CD4-positive, alpha-beta T cell treated with Interleukin-4 for 4 hours (primary cell): ENCODE results near the gene ANKS1B.
"Not testable (repeated sequence)": the region's sequence is repeated elsewhere in the genome, so short reads cannot be mapped to it uniquely, and the experiment has no call there.

Source experiments
- DNase-seq: peaks from one replicate; pipeline ENCODE4 v3.0.0-alpha.2; 2020

The ANKS1B gene

GRCh38 chr12:99984271-99985128 is at the start of gene ANKS1B:
Gene ANKS1B (minus strand): TSS chr12:99984936. CDS start chr12:99984237, 699 bp downstream.
- DNase-seq: no peak

GRCh38 chr12:100031836-100032235 is 47.1 kb upstream of the ANKS1B start:
- no peak for DNase-seq

GRCh38 chr12:100027671-100028070 is 42.9 kb upstream of the ANKS1B start:
- DNase-seq: no peak

- no peak for DNase-seq
Observed at GRCh38 chr12:100026241-100026640, 41.5 kb upstream of the ANKS1B start.

- no peak for DNase-seq
Observed at GRCh38 chr12:100024974-100025555, 40.3 kb upstream of the ANKS1B start.

GRCh38 chr12:100020370-100020769 is 35.6 kb upstream of the ANKS1B start:
- no peak for DNase-seq

- no peak for DNase-seq
Observed at GRCh38 chr12:100017056-100017455, 32.3 kb upstream of the ANKS1B start.

GRCh38 chr12:100016304-100016703 is 31.6 kb upstream of the ANKS1B start:
- DNase-seq: not testable (repeated sequence)

GRCh38 chr12:100005846-100006245 is 21.1 kb upstream of the ANKS1B start:
- DNase-seq: not testable (repeated sequence)

- no peak for DNase-seq
Observed at GRCh38 chr12:99997806-99998205, 13.1 kb upstream of the ANKS1B start.

GRCh38 chr12:99996095-99996494 is 11.4 kb upstream of the ANKS1B start:
- DNase-seq: no peak

- no peak for DNase-seq
Observed at GRCh38 chr12:99985631-99986030, 895 bp upstream of the ANKS1B start.

- DNase-seq: no peak
Observed at GRCh38 chr12:99985129-99985570, 414 bp upstream of the ANKS1B start.

GRCh38 chr12:99983456-99984258 is 1.1 kb downstream of the ANKS1B start:
- DNase-seq: no peak

GRCh38 chr12:99981639-99982190 is 3.0 kb downstream of the ANKS1B start:
- no peak for DNase-seq

GRCh38 chr12:99979471-99979870 is 5.3 kb downstream of the ANKS1B start:
- no peak for DNase-seq

GRCh38 chr12:99978152-99978551 is 6.6 kb downstream of the ANKS1B start:
- no peak for DNase-seq

- no peak for DNase-seq
Observed at GRCh38 chr12:99977550-99977949, 7.2 kb downstream of the ANKS1B start.

- no peak for DNase-seq
Observed at GRCh38 chr12:99976762-99977161, 8.0 kb downstream of the ANKS1B start.

GRCh38 chr12:99975321-99975720 is 9.4 kb downstream of the ANKS1B start:
- no peak for DNase-seq

GRCh38 chr12:99974146-99974545 is 10.6 kb downstream of the ANKS1B start:
- no peak for DNase-seq

- no peak for DNase-seq
Observed at GRCh38 chr12:99966429-99966828, 18.3 kb downstream of the ANKS1B start.

GRCh38 chr12:99960311-99960710 is 24.4 kb downstream of the ANKS1B start:
- DNase-seq: no peak
